Kidney epithelial cell (primary cell): ENCODE results near the gene PHRF1. TPM values are rescaled to one million over a fixed set of nuclear protein-coding genes. Genes with fewer than 3 reads are reported as not detected.

Experiments
- DNase-seq: peaks from one replicate; pipeline ENCODE4 v3.0.0-alpha.2; 2010; ENCODE audit warnings: low read depth
- H3K27me3 ChIP-seq: 2 replicates; pipeline ENCODE4 v1.6.0; 2011; ENCODE audit warnings: low read length; ENCODE audit not compliant: control insufficient read depth, insufficient read depth
- H3K36me3 ChIP-seq: 2 replicates; pipeline ENCODE4 v1.5.1; 2011; ENCODE audit warnings: low read length; ENCODE audit not compliant: control insufficient read depth, insufficient read depth
- H3K4me3 ChIP-seq: 2 replicates; pipeline ENCODE4 v1.5.1; 2011; ENCODE audit warnings: low read depth, mild to moderate bottlenecking, control low read depth, low read length
- CTCF ChIP-seq: IDR thresholded peaks from 2 replicates; pipeline ENCODE4 v1.5.1; 2011; ENCODE audit warnings: mild to moderate bottlenecking, moderate library complexity, low read length, control low read depth, inconsistent platforms; ENCODE audit not compliant: insufficient read depth, poor library complexity, severe bottlenecking
- total RNA-seq: library from RNA; depleted of rRNA; stranded (reverse); fragments of >200 nt; gene quantifications from 2 replicates; pipeline ENCODE4 v1.2.3, GENCODE V29; 2015

PHRF1 gene
- total RNA-seq, 1 donor from 2014 or later, result 33.0 TPM

GRCh38 chr11:655036-655726 lies 78.9 kb downstream of the PHRF1 start:
- Histone ChIP-seq H3K27me3 (no peaks in the 10 kb centered on the region), H3K36me3 (peaks cover 3% of the 10 kb centered on the region), H3K4me3 (no peak overlapping the region)
- TF ChIP-seq CTCF, result no peak
- peak; percentile 39 for DNase-seq

GRCh38 chr11:656426-656825 lies 80.2 kb downstream of the PHRF1 start:
- Histone ChIP-seq H3K27me3 (no peaks in the 10 kb centered on the region), H3K4me3 (no peak overlapping the region), H3K36me3 (peaks cover 5% of the 10 kb centered on the region)
- DNase-seq, result no peak
- no peak for TF ChIP-seq CTCF

- DNase-seq, result no peak
- Histone ChIP-seq H3K4me3 (no peak overlapping the region), H3K27me3 (no peaks in the 10 kb centered on the region), H3K36me3 (peaks cover 5% of the 10 kb centered on the region)
- no peak for TF ChIP-seq CTCF
Observed at GRCh38 chr11:656866-657265, 80.6 kb downstream of the PHRF1 start.

- Histone ChIP-seq H3K27me3 (no peaks in the 10 kb centered on the region), H3K4me3 (no peak overlapping the region), H3K36me3 (peaks cover 5% of the 10 kb centered on the region)
- DNase-seq, result no peak
- no peak for TF ChIP-seq CTCF
Observed at GRCh38 chr11:657691-658126, 81.4 kb downstream of the PHRF1 start.

- peaks cover 2% of the 10 kb centered on the region for H3K36me3 ChIP-seq
- no peak overlapping the region for H3K4me3 ChIP-seq
- H3K27me3 ChIP-seq, result no peaks in the 10 kb centered on the region
- no peak for TF ChIP-seq CTCF
- no peak for DNase-seq
Observed at GRCh38 chr11:659532-660085, 83.3 kb downstream of the PHRF1 start.

- Histone ChIP-seq H3K27me3 (no peaks in the 10 kb centered on the region), H3K36me3 (peaks cover 2% of the 10 kb centered on the region), H3K4me3 (no peak overlapping the region)
- TF ChIP-seq CTCF, result no peak
- DNase-seq, result no peak
Observed at GRCh38 chr11:660281-660680, 84.0 kb downstream of the PHRF1 start.
